NCI-H1105 (cell line): ENCODE data around the gene PEDS1.
"Not testable (repeated sequence)": the region's sequence is repeated elsewhere in the genome, so short reads cannot be mapped to it uniquely, and the experiment has no call there.

Experiments used
- DNase-seq: peaks from one replicate; lab custom pipeline; 2025; lab: John Stamatoyannopoulos, UW

PEDS1 gene

DNA sequence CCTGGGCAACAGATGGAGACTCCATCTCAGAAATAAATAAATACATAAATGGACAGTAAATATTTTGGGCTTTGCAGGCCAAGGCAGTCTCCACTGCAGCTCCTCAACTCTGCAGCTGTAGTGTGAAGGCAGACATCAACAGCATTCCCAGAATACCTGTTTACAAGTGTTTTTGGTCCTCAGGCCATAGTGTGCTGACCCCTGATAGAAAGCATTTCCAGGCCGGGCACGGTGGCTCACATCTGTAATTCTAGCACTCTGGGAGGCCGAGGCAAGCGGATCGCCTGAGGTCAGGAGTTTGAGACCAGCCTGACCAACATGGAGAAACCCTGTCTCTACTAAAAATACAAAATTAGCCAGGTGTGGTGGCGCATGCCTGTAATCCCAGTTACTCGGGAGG is 18.4 kb downstream of the PEDS1 start:
- not testable (repeated sequence) for DNase-seq

GRCh38 chr20:50133474-50134217 is 19.9 kb downstream of the PEDS1 start:
- no peak for DNase-seq

DNA sequence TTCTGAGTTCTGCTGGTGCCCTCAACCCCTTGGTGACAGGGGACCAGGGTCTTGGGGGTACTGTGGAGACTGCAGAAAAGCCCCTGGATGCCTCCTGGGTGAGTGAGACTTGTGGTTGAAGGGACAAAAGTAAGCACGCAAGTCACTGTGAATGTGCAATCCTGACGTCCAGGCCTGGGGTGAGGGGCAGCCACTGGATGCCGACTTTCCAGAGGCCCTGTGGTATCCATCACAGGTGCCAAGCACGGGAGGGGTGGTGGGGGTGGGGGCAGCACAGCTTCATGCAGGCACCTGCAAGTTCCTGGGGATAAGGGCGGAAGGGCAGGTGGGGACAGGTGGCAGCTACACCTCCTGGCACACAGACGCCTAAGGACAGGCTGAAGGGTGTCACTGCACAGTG is 20.5 kb downstream of the PEDS1 start:
- DNase-seq, result no peak

- DNase-seq, result no peak
Observed at GRCh38 chr20:50130995-50131394, 22.5 kb downstream of the PEDS1 start.

GRCh38 chr20:50130356-50130723 is 23.2 kb downstream of the PEDS1 start:
- no peak for DNase-seq

- no peak for DNase-seq
Observed at GRCh38 chr20:50129662-50130355, 23.7 kb downstream of the PEDS1 start.

GRCh38 chr20:50128520-50128905 is 25.0 kb downstream of the PEDS1 start:
- DNase-seq, result no peak

- DNase-seq, result no peak
Observed at GRCh38 chr20:50127587-50128519, 25.7 kb downstream of the PEDS1 start.

- DNase-seq, result no peak
Observed at GRCh38 chr20:50126662-50127061, 26.9 kb downstream of the PEDS1 start.

DNA sequence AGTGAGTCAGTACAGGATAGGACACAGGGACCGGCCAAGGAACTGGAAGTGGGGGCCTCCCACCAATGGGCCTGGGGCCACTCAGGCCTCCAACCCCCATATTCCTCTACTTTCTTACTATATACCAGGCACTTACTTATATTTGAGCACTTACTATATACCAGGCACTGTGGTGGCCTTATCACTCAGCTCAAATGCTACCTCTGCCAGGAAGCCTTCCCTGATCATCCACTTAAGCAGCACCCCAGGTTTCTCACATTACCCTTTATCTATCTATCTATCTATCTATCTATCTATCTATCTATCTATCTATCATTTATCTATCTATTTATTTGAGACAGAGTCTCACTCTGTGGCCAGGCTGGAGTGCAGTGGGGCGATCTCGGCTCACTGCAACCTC is 28.2 kb downstream of the PEDS1 start:
- no peak for DNase-seq

DNA sequence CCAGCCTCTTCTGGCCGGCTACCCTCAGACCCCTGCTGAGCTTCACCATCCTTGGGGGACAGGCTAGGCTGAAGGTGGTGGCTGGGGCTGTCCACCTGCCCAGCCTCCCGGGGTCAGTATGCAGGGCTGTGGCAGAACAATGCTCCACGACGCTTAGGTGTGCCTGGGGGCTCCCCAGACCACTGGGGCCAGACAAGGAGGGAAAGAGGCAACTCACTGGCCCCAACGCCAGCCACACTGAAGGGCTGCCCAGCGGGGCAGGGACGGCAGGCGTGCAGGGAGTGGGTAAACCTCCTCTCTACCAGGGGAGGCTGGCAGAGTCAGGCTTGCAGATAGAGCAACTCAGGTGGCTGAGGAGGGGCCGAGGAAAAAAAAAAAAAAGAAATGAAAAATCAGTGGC is 29.0 kb downstream of the PEDS1 start:
- no peak for DNase-seq

DNA sequence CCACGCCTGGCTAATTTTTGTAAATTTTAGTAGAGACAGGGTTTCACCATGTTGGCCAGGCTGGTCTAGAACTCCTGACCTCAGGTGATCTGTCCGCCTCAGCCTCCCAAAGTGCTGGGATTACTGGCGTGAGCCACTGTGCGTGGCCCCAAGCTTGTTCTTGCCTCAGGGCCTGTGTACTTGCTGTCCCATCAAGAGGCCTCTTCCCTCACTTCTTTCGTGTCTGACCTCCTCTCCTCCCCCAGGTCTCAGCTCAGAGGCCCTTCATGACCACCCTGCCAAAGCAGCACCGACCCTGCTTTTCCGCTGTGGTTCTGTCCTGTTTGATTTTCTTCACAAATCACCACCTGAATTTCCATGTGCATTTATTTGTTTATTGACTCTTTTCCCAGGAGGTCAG is 30.1 kb downstream of the PEDS1 start:
- DNase-seq, result no peak

GRCh38 chr20:50122763-50123162 is 30.8 kb downstream of the PEDS1 start:
- no peak for DNase-seq

GRCh38 chr20:50121858-50122271 is 31.7 kb downstream of the PEDS1 start:
- no peak for DNase-seq

DNA sequence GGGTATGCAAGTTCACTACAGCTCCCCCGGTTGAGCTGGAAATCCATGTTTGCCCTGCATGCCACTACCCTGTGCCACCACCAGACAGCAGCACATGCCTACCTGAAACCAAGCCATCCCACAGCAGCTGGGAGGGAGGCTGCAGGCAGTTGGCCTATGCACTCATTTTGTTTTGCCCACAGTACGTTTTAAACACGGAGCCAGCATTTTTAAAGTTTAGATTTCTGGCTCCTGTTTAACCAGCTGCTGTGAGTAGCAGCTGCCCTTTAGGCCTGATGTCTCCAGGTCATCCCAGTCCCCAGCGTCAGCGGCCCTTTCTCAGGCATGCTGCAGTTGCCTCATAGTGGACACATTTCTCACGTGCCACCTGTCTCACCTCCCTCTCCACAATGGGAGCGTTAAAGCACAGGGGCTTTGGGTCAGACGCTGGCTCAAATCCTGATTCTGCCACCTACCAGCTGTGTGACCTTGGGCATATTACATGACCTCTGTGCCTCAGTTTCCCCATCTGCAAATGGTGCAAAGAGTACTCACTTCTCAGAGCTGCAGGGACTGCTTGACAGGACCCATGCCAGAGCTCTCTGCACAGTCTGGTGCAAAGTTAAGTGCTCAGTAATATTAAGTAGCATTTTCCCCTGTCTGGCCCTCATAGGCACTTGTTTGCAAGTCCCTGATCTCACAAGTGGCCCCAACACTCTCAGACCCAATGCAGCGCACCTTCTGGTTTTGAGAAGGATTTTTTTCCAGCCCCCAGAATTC is 32.4 kb downstream of the PEDS1 start:
- DNase-seq, result peak; percentile 67

GRCh38 chr20:50118203-50118602 is 35.3 kb downstream of the PEDS1 start:
- no peak for DNase-seq

DNA sequence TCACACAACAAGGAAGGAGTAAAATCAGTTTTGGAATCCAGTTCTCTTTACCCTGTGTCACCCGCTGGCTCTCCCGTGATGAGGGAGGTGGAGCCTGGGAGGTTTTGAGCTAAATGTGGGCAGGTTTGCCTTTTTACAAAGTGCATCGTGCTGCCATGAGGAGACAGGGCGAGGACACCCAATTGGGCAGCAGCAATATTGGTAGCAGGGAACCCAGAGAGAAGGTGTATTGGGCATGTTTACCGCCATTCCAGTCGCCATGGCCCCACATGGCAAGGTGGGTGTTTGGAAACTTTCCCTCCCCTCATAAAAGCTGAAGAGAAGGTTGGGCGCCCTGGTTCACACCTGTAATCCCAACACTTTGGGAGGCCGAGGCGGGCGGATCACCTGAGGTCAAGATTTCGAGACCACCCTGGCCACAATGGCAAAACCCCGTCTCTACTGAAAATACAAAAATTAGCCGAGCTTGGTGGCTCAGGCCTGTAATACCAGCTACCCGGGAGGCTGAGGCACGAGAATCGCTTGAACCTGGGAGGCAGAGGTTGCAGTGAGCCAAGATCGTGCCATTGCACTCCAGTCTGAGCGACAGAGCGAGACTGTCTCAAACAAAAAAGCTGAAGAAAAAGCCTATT is 37.0 kb downstream of the PEDS1 start:
- DNase-seq, result no peak

- DNase-seq, result peak; percentile 93
Observed at GRCh38 chr20:50115591-50116367, 37.7 kb downstream of the PEDS1 start.

- DNase-seq, result no peak
Observed at GRCh38 chr20:50115041-50115512, 38.4 kb downstream of the PEDS1 start.

DNA sequence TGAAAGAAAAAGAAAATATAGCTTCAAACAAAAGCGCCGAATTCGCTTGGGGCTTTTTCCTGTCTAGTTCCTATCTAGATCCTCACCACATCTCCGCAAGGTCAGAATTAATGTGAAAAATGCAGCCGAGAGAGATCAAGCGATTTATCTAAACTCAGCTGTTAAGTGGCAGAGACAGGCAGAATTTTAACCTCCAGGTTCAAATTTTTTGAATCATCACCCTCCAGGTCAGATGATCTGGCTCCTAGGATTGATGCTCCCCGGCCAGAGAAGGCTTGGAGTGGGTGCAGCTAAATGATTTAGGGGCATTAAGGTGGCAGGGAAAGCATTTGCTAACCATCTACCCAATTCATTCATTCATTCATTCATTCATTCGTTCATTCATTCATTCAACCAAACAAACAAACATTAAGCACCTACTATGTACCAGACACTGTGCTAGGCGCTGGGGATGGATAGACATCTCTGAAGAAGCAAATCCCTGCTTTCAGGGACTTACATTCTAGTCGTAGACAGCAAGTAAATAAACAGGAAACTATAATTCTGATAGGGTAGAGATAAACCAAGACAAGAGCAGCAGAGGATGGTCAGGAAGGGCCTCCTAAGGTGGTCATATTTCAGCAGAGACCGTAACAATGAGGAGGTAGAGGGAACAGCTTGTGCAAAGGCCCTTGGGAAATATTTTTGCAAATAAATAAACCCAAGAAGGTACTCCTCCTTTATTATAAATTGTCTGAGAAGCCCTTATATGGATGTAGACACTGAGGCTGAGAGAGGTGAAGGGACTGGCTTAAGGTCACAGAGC is 39.9 kb downstream of the PEDS1 start:
- no peak for DNase-seq
